HepG2 (cell line): ENCODE data around the gene DNMT3L. TPM values are rescaled to one million over a fixed set of nuclear protein-coding genes. Genes with fewer than 3 reads are reported as not detected.
A peak's percentile ranks its signal among the peaks of the same experiment; 100 is the strongest.

Source experiments
- AKAP8 ChIP-seq: sonication (generic); formaldehyde crosslinking; IDR thresholded peaks from 2 replicates; pipeline ENCODE4 v1.5.1; 2020; ENCODE audit warnings: mild to moderate bottlenecking, missing genetic modification reagents
- BCL6 ChIP-seq: IDR thresholded peaks from 2 replicates; pipeline ENCODE4 v1.6.1; 2016; ENCODE audit warnings: missing genetic modification reagents, missing compliant biosample characterization
- DMAP1 ChIP-seq: IDR thresholded peaks from 2 replicates; pipeline ENCODE4 v1.6.1; 2016
- ELF3 ChIP-seq: IDR thresholded peaks from 2 replicates; pipeline ENCODE4 v1.6.1; 2016; ENCODE audit warnings: missing genetic modification reagents, missing compliant biosample characterization
- HNRNPK ChIP-seq: fragments of 200-400 bp; formaldehyde crosslinking; IDR thresholded peaks from 2 replicates; pipeline ENCODE4 v1.6.1; 2018; ENCODE audit warnings: low read length, low read depth, moderate library complexity, mild to moderate bottlenecking; ENCODE audit not compliant: poor library complexity, severe bottlenecking
- IRF1 ChIP-seq: sonication (generic); formaldehyde crosslinking; IDR thresholded peaks from 2 replicates; pipeline ENCODE4 v1.4.0; 2020; ENCODE audit warnings: low read depth, mild to moderate bottlenecking, missing genetic modification reagents
- JUND ChIP-seq: sonication (generic); formaldehyde crosslinking; IDR thresholded peaks from 2 replicates; pipeline ENCODE4 v1.8.0; 2022; ENCODE audit warnings: mild to moderate bottlenecking, missing genetic modification reagents
- MYC ChIP-seq: sonication (generic); formaldehyde crosslinking; IDR thresholded peaks from 2 replicates; pipeline ENCODE4 v1.9.0; 2021; ENCODE audit warnings: missing genetic modification reagents, borderline replicate concordance
- NONO ChIP-seq, 2 experiments: fragments of 450-650 bp in 1 of 2; sonication (generic) in 1 of 2; formaldehyde crosslinking in 1 of 2; IDR thresholded peaks in 1 of 2; conservative IDR thresholded peaks in 1 of 2; 2 replicates each; pipeline versions ENCODE4 v1.6.1 to v1.8.0; 2017 to 2022; ENCODE audit warnings: mild to moderate bottlenecking in 1 of 2, missing genetic modification reagents in 1 of 2, moderate library complexity in 1 of 2
- NR0B2 ChIP-seq: sonication (generic); formaldehyde crosslinking; IDR thresholded peaks from 2 replicates; pipeline ENCODE4 v1.4.0; 2020; ENCODE audit warnings: mild to moderate bottlenecking, missing genetic modification reagents
- NR2F6 ChIP-seq, 2 experiments: IDR thresholded peaks; 2 replicates each; pipeline ENCODE4 v1.6.1; 2016; ENCODE audit warnings: antibody characterized with exemption in 1 of 2, mild to moderate bottlenecking in 1 of 2
- PAXIP1 ChIP-seq: sonication (generic); formaldehyde crosslinking; conservative IDR thresholded peaks from 2 replicates; pipeline ENCODE4 v1.4.0; 2020; ENCODE audit warnings: mild to moderate bottlenecking, missing genetic modification reagents, moderate library complexity
- PHF5A ChIP-seq: IDR thresholded peaks from one replicate; pipeline ENCODE4 v1.6.1; 2018; ENCODE audit warnings: low read depth, missing genetic modification reagents; ENCODE audit not compliant: unreplicated experiment
- RNF219 ChIP-seq: sonication (generic); formaldehyde crosslinking; IDR thresholded peaks from 2 replicates; pipeline ENCODE4 v1.5.0; 2020; ENCODE audit warnings: mild to moderate bottlenecking, missing genetic modification reagents
- SIX4 ChIP-seq: sonication (generic); formaldehyde crosslinking; IDR thresholded peaks from 2 replicates; pipeline ENCODE4 v1.4.0; 2020; ENCODE audit warnings: missing genetic modification reagents
- ZFX ChIP-seq: sonication (generic); formaldehyde crosslinking; IDR thresholded peaks from 2 replicates; pipeline ENCODE4 v1.4.0; 2020; ENCODE audit warnings: mild to moderate bottlenecking, low read depth, missing genetic modification reagents, moderate library complexity
- ZNF33A ChIP-seq: sonication (generic); formaldehyde crosslinking; IDR thresholded peaks from 2 replicates; pipeline ENCODE4 v1.5.1; 2020; ENCODE audit warnings: missing genetic modification reagents, mild to moderate bottlenecking, moderate library complexity, borderline replicate concordance
- ZNF513 ChIP-seq: sonication (generic); formaldehyde crosslinking; conservative IDR thresholded peaks from 2 replicates; pipeline ENCODE4 v1.5.0; 2020; ENCODE audit warnings: missing genetic modification reagents
- ZUFSP ChIP-seq: sonication (generic); formaldehyde crosslinking; IDR thresholded peaks from 2 replicates; pipeline ENCODE4 v1.9.0; 2021; ENCODE audit warnings: missing genetic modification reagents, mild to moderate bottlenecking, borderline replicate concordance
- polyA plus RNA-seq, 8 experiments: library from polyadenylated mRNA; depleted of rRNA in 3 of 8; stranded (reverse) in 7 of 8; unstranded in 1 of 8; fragments of >200 nt; fragmentation: Illumina TruSeq in 4 of 8; extraction: Trizol in 4 of 8; gene quantifications; 2 replicates each; pipeline versions ENCODE4 v1.2.1 to v1.2.3, GENCODE V29; 2011 to 2016; ENCODE audit warnings: low read depth in 4 of 8, missing spikeins in 1 of 8, mixed read lengths in 1 of 8; ENCODE audit not compliant: insufficient read depth in 1 of 8
- total RNA-seq, 5 experiments: library from RNA; depleted of rRNA; stranded (reverse); fragments of >200 nt; fragmentation: Illumina TruSeq; extraction: Trizol; gene quantifications; 2 replicates each; pipeline ENCODE4 v1.2.3, GENCODE V29; 2016; ENCODE audit warnings: low read depth in 1 of 5

Gene DNMT3L
- total and polyA plus RNA-seq, 2 of the 13 experiments (the other 11 are each of a cell fraction or from before 2014, with no cell fraction given) = 0.75 to 1.7 TPM

GRCh38 chr21:44303490-44303981 is 41.8 kb upstream of the DNMT3L start (continued):
- TF ChIP-seq AKAP8 (CRISPR knock-in tag) = peak; percentile 47; the same call in 1 of the 2 replicates
- TF ChIP-seq NR2F6 (IDR thresholded peaks at IDR 0.05) = peak; percentile 56; the same call in 1 of the 2 replicates
- TF ChIP-seq NR2F6 (CRISPR knock-in tag; IDR thresholded peaks at IDR 0.05) = peak; percentile 61; the same call in 1 of the 2 replicates
- TF ChIP-seq PHF5A (CRISPR knock-in tag) = no peak
- TF ChIP-seq MYC (CRISPR knock-in tag) = peak; percentile 63; the same call in 1 of the 2 replicates
- TF ChIP-seq BCL6 = peak; percentile 56
- no peak for TF ChIP-seq RNF219 (CRISPR knock-in tag)
- TF ChIP-seq ZUFSP (CRISPR knock-in tag) = no peak
- no peak for TF ChIP-seq ZNF33A (CRISPR knock-in tag)
- no peak for TF ChIP-seq IRF1
- peak; percentile 79 for TF ChIP-seq ELF3
- no peak for TF ChIP-seq JUND
- no peak for TF ChIP-seq HNRNPK
- TF ChIP-seq SIX4 = no peak
- no peak for TF ChIP-seq NONO (IDR thresholded peaks at IDR 0.05)
- TF ChIP-seq NONO (CRISPR knock-in tag; conservative IDR thresholded peaks at IDR 0.05) = peak; percentile 72; the same call in 1 of the 2 replicates
- no peak for TF ChIP-seq NR0B2
- TF ChIP-seq ZNF513 (CRISPR knock-in tag) = no peak
- peak; percentile 87 for TF ChIP-seq PAXIP1 (CRISPR knock-in tag)
- TF ChIP-seq ZFX = peak; percentile 39; the same call in 1 of the 2 replicates
- no peak for TF ChIP-seq DMAP1 (CRISPR knock-in tag)
